Transverse colon (tissue), 4 donors: ENCODE data around the gene E4F1. TPM values are rescaled to one million over a fixed set of nuclear protein-coding genes. Genes with fewer than 3 reads are reported as not detected.

ENCODE experiments used
- DNase-seq: peaks from one replicate; pipeline ENCODE4 v3.0.0-alpha.2; 2019
- H3K27ac ChIP-seq, 4 donors: fragments of 200-600 bp; sonication (generic); 2 replicates each; pipeline ENCODE4 v1.5.1; 2016 to 2018; ENCODE audit warnings: inconsistent platforms in 4 of 4
- H3K27me3 ChIP-seq: fragments of 200-600 bp; sonication (generic); 2 replicates; pipeline ENCODE4 v1.5.1; 2017; ENCODE audit warnings: inconsistent platforms
- H3K36me3 ChIP-seq, 4 donors: fragments of 200-600 bp; sonication (generic); 2 replicates each; pipeline ENCODE4 v1.5.1; 2017 to 2019; ENCODE audit warnings: inconsistent platforms in 4 of 4
- H3K4me1 ChIP-seq, 4 donors: fragments of 200-600 bp; sonication (generic); 2 replicates each; pipeline ENCODE4 v1.5.1; 2017 to 2020; ENCODE audit warnings: inconsistent platforms in 4 of 4
- H3K4me3 ChIP-seq, 4 donors: fragments of 200-600 bp; sonication (generic); 1 replicate in 1 of 4; 2 replicates in 3 of 4; pipeline versions ENCODE4 v1.5.1 to v1.6.1; 2017 to 2019; ENCODE audit warnings: inconsistent platforms in 4 of 4
- H3K9me3 ChIP-seq, 2 donors: fragments of 200-600 bp; sonication (generic); 2 replicates each; pipeline ENCODE4 v1.5.1; 2017 to 2019; ENCODE audit warnings: inconsistent platforms in 2 of 2
- CTCF ChIP-seq, 5 experiments: fragments of 200-600 bp in 3 of 5; fragments of 450-650 bp in 2 of 5; sonication (generic) in 3 of 5; IDR thresholded peaks; 1 replicate in 2 of 5; 2 replicates in 3 of 5; pipeline ENCODE4 v1.5.1; 2016 to 2017; ENCODE audit warnings: antibody characterized with exemption in 5 of 5, inconsistent platforms in 3 of 5, mild to moderate bottlenecking in 2 of 5, moderate library complexity in 1 of 5
- EP300 ChIP-seq: sonication (generic); formaldehyde crosslinking; IDR thresholded peaks from one replicate; pipeline ENCODE4 v1.6.1; 2017; ENCODE audit warnings: antibody characterized with exemption, low read depth
- POLR2A ChIP-seq: fragments of 450-650 bp; IDR thresholded peaks from one replicate; pipeline ENCODE4 v1.6.1; 2016; ENCODE audit warnings: antibody characterized with exemption, mild to moderate bottlenecking, moderate library complexity
- POLR2AphosphoS5 ChIP-seq, 3 donors: sonication (generic); formaldehyde crosslinking; IDR thresholded peaks; one replicate each; pipeline ENCODE4 v1.6.1; 2016; ENCODE audit warnings: antibody characterized with exemption in 3 of 3
- WGBS, 2 donors: methylation state at CpG; one replicate each; pipeline ENCODE4 v1.1.5; 2018; ENCODE audit warnings: low coverage in 1 of 2; 5-methylcytosine and 5-hydroxymethylcytosine counted together
- in situ Hi-C, 4 donors: fragments of 200-750 bp; cut with MboI; loops; one replicate each; pipeline versions ENCODE4 v1.15.0 to v1.15.1; 2017; ENCODE audit warnings: low sequenced_read_pairs in 3 of 4, low pct_ligation_motif_present in 1 of 4, low pct_unique_long_range_greater_than_20kb in 1 of 4
- intact Hi-C: fragments of 100-400 bp; cut with DNase I; formaldehyde crosslinking; loops from one replicate; pipeline ENCODE4 v1.15.1; 2023; ENCODE audit warnings: low total_unique reads
- total RNA-seq, 4 donors: library from RNA; depleted of rRNA; stranded (reverse); fragments of >200 nt; gene quantifications; one replicate each; pipeline ENCODE4 v1.1.0, GENCODE V29; 2016

E4F1 gene
- total RNA-seq, 4 donors from 2014 or later, result 36.5 to 124 (median 53.6) TPM

DNA sequence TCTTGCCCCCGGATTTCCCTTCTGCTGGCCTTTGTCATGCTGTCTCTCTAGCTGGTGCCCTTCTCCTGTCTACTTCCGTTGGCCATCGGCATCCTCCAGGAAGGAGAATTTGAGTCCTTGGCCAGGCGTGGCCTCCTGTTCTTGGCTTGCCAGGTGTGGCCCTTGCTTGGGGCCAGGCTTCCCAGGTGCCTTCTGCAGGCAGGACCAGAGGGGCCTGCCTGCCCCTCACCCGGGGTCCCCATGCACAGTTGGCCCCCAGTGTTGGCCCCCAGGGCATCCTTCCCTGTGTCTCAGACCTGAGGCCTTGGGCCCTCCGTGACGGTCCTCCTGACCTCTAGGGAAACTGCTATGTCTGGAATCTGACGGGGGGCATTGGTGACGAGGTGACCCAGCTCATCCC, 15.5 kb upstream of the E4F1 start:
- no peaks in the 10 kb centered on the region for H3K27me3 ChIP-seq
- no peak for DNase-seq
- H3K9me3 ChIP-seq, result no peaks in the 10 kb centered on the region
- intact Hi-C loops, result no loop called here
- 91 to 100% methylated on average over 1 to 8 of the region's 9 CpGs for WGBS, 2 donors
- H3K4me1 ChIP-seq, result peaks cover 17 to 28% (median 23%) of the 10 kb centered on the region in 4 donors
- H3K27ac ChIP-seq, result no peak overlapping the region
- TF ChIP-seq EP300, result no peak
- no peak for TF ChIP-seq POLR2A
- TF ChIP-seq CTCF (IDR thresholded peaks at IDR 0.05), result no peak
- TF ChIP-seq POLR2AphosphoS5 (IDR thresholded peaks at IDR 0.05), result no peak
- H3K4me3 ChIP-seq, result no peak overlapping the region
- in situ Hi-C loops, result no loop called here
- peaks cover 0 to 13% (median 3%) of the 10 kb centered on the region in 4 donors for H3K36me3 ChIP-seq

DNA sequence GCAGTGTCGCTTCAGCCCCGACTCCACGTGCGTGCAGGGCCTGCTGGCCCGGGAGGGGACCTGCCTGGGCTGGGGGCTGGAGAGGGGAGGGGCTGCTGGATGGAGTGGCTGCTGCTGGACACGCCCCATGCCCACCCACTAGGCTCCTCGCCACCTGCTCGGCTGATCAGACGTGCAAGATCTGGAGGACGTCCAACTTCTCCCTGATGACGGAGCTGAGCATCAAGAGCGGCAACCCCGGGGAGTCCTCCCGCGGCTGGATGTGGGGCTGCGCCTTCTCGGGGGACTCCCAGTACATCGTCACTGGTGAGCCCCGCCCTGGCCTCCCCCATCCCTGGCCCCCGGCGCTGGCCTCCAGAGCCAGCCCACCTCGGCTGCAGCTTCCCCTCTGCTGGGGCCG, 15.1 kb upstream of the E4F1 start:
- in situ Hi-C loops (no loop called here), intact Hi-C loops (no loop called here)

GRCh38 chr16:2208772-2209171, 14.6 kb upstream of the E4F1 start:
- Histone ChIP-seq H3K36me3 (peaks cover 0 to 13% (median 3%) of the 10 kb centered on the region in 4 donors), H3K4me1 (peaks cover 26 to 37% (median 32%) of the 10 kb centered on the region in 4 donors), H3K27me3 (no peaks in the 10 kb centered on the region), H3K4me3 (no peak overlapping the region), H3K9me3 (no peaks in the 10 kb centered on the region), H3K27ac (no peak overlapping the region)
- in situ Hi-C loops, result no loop called here
- 91% methylated on average over 7 of the region's 9 CpGs; no CpG with 5 or more reads in 1 of the 2 donors for WGBS, 2 donors
- no peak for DNase-seq
- intact Hi-C loops, result no loop called here
- no peak for TF ChIP-seq CTCF (IDR thresholded peaks at IDR 0.05)

More for the DNA sequence above, 15.1 kb upstream of the E4F1 start:
- H3K36me3 ChIP-seq, result peaks cover 0 to 13% (median 3%) of the 10 kb centered on the region in 4 donors
- TF ChIP-seq EP300 (no peak), POLR2AphosphoS5 (IDR thresholded peaks at IDR 0.05) (no peak)
- H3K9me3 ChIP-seq, result no peaks in the 10 kb centered on the region
- DNase-seq, result no peak
- H3K27me3 ChIP-seq, result no peaks in the 10 kb centered on the region
- peaks cover 21 to 33% (median 27%) of the 10 kb centered on the region in 4 donors for H3K4me1 ChIP-seq
- H3K4me3 ChIP-seq, result no peak overlapping the region
- no peak overlapping the region for H3K27ac ChIP-seq
- WGBS, 2 donors, result 84% methylated on average over 23 of the region's 23 CpGs; no CpG with 5 or more reads in 1 of the 2 donors

DNA sequence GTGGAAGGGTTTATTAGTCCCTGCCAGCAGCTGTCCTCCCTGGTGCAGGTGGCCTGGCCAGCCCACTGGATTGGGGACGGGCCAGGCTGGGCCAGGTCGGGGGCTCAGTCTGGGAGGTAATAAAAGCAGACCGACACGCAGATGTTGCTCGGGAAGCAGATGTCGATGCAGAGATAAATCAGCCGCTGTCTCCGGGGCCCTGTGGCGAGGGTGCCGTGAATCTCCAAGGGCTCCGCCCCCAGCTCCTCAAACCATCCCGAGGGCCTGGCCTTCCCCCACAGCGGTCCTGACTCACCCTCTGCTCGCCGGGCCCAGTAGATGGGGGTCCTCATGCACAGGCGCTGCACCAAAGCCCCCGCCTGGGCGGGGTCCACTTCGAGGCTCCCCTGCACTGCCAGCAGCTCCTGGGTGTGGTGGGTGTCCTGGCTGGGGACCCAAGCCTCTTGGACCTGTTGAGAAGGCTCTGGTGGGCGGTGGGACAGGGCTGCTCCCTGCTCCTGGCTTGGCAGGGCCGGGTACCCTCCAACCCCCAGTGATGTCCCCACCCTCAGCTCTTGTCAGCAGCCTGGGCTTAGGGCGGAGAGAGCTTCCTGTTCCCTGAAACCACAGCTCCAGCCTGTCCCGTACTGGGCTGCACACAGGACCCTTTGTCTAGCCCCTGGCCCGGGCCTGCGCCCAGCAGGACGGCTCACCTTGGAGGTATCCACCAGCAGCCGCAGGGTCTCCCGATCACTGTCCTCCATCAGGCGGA, 14.0 kb upstream of the E4F1 start:
- WGBS, 2 donors, result 89% methylated on average over 24 of the region's 29 CpGs; no CpG with 5 or more reads in 1 of the 2 donors
- TF ChIP-seq EP300, result no peak
- Histone ChIP-seq H3K27me3 (no peaks in the 10 kb centered on the region), H3K36me3 (peaks cover 0 to 13% (median 3%) of the 10 kb centered on the region in 4 donors), H3K4me3 (no peak overlapping the region), H3K9me3 (no peaks in the 10 kb centered on the region), H3K27ac (no peak overlapping the region), H3K4me1 (peaks cover 29 to 42% (median 36%) of the 10 kb centered on the region in 4 donors)
- in situ Hi-C loops, result no loop called here
- DNase-seq, result no peak
- intact Hi-C loops, result no loop called here

DNA sequence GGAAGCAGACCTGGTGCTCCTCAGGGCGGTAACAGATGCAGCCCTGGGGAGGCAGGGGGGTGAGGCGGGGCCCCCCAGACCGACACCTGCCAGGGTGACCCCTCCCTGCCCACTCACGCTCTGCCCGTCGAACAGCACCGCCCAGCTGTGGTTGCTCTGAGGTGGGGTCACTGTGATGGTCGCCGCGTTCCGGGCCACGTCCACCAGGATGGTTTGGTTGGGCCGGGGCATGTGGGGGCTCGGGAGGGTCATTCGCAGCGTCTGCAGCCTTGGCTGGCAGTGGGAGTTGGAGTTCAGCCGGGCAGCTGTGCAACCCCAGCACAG, 13.4 kb upstream of the E4F1 start:
- intact Hi-C loops (no loop called here), in situ Hi-C loops (no loop called here)
- TF ChIP-seq POLR2A, result no peak
- no peak for TF ChIP-seq EP300
- TF ChIP-seq POLR2AphosphoS5 (IDR thresholded peaks at IDR 0.05), result no peak
- no peak for TF ChIP-seq CTCF (IDR thresholded peaks at IDR 0.05)
- peaks cover 25 to 37% (median 32%) of the 10 kb centered on the region in 4 donors for H3K4me1 ChIP-seq
- no peak for DNase-seq
- H3K36me3 ChIP-seq, result peaks cover 0 to 13% (median 3%) of the 10 kb centered on the region in 4 donors
- no peak overlapping the region for H3K27ac ChIP-seq
- H3K4me3 ChIP-seq, result no peak overlapping the region
- H3K27me3 ChIP-seq, result no peaks in the 10 kb centered on the region
- WGBS, 2 donors, result 95% methylated on average over 15 of the region's 17 CpGs; no CpG with 5 or more reads in 1 of the 2 donors
- H3K9me3 ChIP-seq, result no peaks in the 10 kb centered on the region
